OCI-LY1 (cell line): ENCODE measurements around the gene S100A14.

Experiments
- H2AFZ ChIP-seq: fragments of 200-600 bp; sonication (generic), shearing (Covaris generic); 2 replicates; pipeline ENCODE4 v1.6.0; 2014; ENCODE audit warnings: antibody characterized with exemption, mild to moderate bottlenecking, low read length
- H3F3A ChIP-seq: fragments of 200-600 bp; sonication (generic), shearing (Covaris generic); 2 replicates; pipeline ENCODE4 v1.6.0; 2014; ENCODE audit warnings: mild to moderate bottlenecking, antibody characterized with exemption, low read length, moderate library complexity; ENCODE audit not compliant: insufficient read depth
- H3K27ac ChIP-seq: fragments of 200-600 bp; sonication (generic); 2 replicates; pipeline ENCODE4 v1.5.1; 2014; ENCODE audit warnings: low read length, mixed run types, mild to moderate bottlenecking, low read depth; ENCODE audit not compliant: poor library complexity, severe bottlenecking
- H3K27me3 ChIP-seq: fragments of 200-600 bp; sonication (generic); 2 replicates; pipeline ENCODE4 v1.6.0; 2014; ENCODE audit warnings: antibody characterized with exemption, mild to moderate bottlenecking, low read length, moderate library complexity; ENCODE audit not compliant: insufficient read depth
- H3K36me3 ChIP-seq: fragments of 200-600 bp; sonication (generic); 2 replicates; pipeline ENCODE4 v1.6.1; 2014; ENCODE audit warnings: mild to moderate bottlenecking, antibody characterized with exemption, low read length, moderate library complexity, mixed read lengths; ENCODE audit not compliant: insufficient read depth
- H3K4me1 ChIP-seq: fragments of 200-600 bp; sonication (generic); 2 replicates; pipeline ENCODE4 v1.5.1; 2014; ENCODE audit warnings: mild to moderate bottlenecking, low read length, moderate library complexity; ENCODE audit not compliant: insufficient read depth, severe bottlenecking
- H3K4me2 ChIP-seq: fragments of 200-600 bp; sonication (generic), shearing (Covaris generic); 2 replicates; pipeline ENCODE4 v1.6.1; 2014; ENCODE audit warnings: low read length
- H3K4me3 ChIP-seq: fragments of 200-600 bp; sonication (generic); 2 replicates; pipeline ENCODE4 v1.5.1; 2014; ENCODE audit warnings: low read length, low read depth, mild to moderate bottlenecking, mixed read lengths; ENCODE audit not compliant: poor library complexity, severe bottlenecking
- H3K79me2 ChIP-seq: fragments of 200-600 bp; shearing (Covaris generic); 2 replicates; pipeline ENCODE4 v1.6.1; 2016; ENCODE audit warnings: mixed run types, low read length, mixed read lengths; ENCODE audit not compliant: insufficient read depth
- H3K9ac ChIP-seq: fragments of 200-600 bp; sonication (generic), shearing (Covaris generic); 2 replicates; pipeline ENCODE4 v1.6.1; 2014; ENCODE audit warnings: mild to moderate bottlenecking, low read length, mixed read lengths
- H3K9me2 ChIP-seq: fragments of 200-600 bp; sonication (generic), shearing (Covaris generic); 2 replicates; pipeline ENCODE4 v1.6.1; 2014; ENCODE audit warnings: low read depth, mild to moderate bottlenecking, low read length, mixed read lengths
- H3K9me3 ChIP-seq: fragments of 200-600 bp; shearing (Covaris generic); 2 replicates; pipeline ENCODE4 v1.6.1; 2014; ENCODE audit warnings: low read length, mixed read lengths
- H4K20me1 ChIP-seq: fragments of 200-600 bp; sonication (generic), shearing (Covaris generic); 2 replicates; pipeline ENCODE4 v1.6.0; 2016; ENCODE audit warnings: mild to moderate bottlenecking, low read length; ENCODE audit not compliant: insufficient read depth
- CTCF ChIP-seq: fragments of 200-600 bp; sonication (generic), shearing (Covaris generic); IDR thresholded peaks from 2 replicates; pipeline ENCODE4 v1.5.1; 2017; ENCODE audit warnings: mild to moderate bottlenecking, antibody characterized with exemption, low read length, moderate library complexity, mixed read lengths
- EZH2 ChIP-seq: fragments of 200-600 bp; sonication (generic), shearing (Covaris generic); IDR thresholded peaks from 2 replicates; pipeline ENCODE4 v1.8.0; 2017; ENCODE audit warnings: borderline replicate concordance, mixed run types, mild to moderate bottlenecking, antibody characterized with exemption, low read length, moderate library complexity, mixed read lengths

S100A14 gene

GRCh38 chr1:153658400-153659174 is 42.5 kb upstream of the S100A14 start, which contains the start of gene SNAPIN:
SNAPIN (plus strand) TSS chr1:153658703; CDS start chr1:153658744, 41 bp downstream.
- Histone ChIP-seq H3F3A (peaks cover 6% of the 10 kb centered on the region), H3K4me1 (peaks cover 17% of the 10 kb centered on the region), H3K27ac (peak within 1 kb of the TSS; percentile 68), H3K27me3 (no peaks in the 10 kb centered on the region), H3K9ac (peak within 1 kb of the TSS; percentile 87), H3K4me2 (peak within 1 kb of the TSS; percentile 75), H2AFZ (0 out of 2 replicates have a peak within 1 kb of the TSS, but pooled peaks have one; percentile 16), H3K4me3 (peak within 1 kb of the TSS; percentile 83), H3K79me2 (0 out of 2 replicates have a peak, but pooled peaks cover 7% of the 10 kb centered on the region), H3K9me3 (no peaks in the 10 kb centered on the region), H3K36me3 (peaks cover 30% of the 10 kb centered on the region), H3K9me2 (no peaks in the 10 kb centered on the region), H4K20me1 (no peaks in the 10 kb centered on the region)
- TF ChIP-seq EZH2 = no peak
- TF ChIP-seq CTCF = no peak

GRCh38 chr1:153655333-153655732 is 39.2 kb upstream of the S100A14 start:
- no peaks in the 10 kb centered on the region for H3K36me3 ChIP-seq
- H4K20me1 ChIP-seq = no peaks in the 10 kb centered on the region
- H3F3A ChIP-seq = peaks cover 6% of the 10 kb centered on the region; the same call in 1 of the 2 replicates
- no peaks in the 10 kb centered on the region for H3K9me3 ChIP-seq
- no peaks in the 10 kb centered on the region for H3K9me2 ChIP-seq
- 0 out of 2 replicates have a peak overlapping the region, but pooled peaks have one; percentile 53 for H2AFZ ChIP-seq
- peak overlapping the region; percentile 10 for H3K27ac ChIP-seq
- H3K4me3 ChIP-seq = no peak overlapping the region
- no peak overlapping the region for H3K4me2 ChIP-seq
- TF ChIP-seq CTCF (no peak), EZH2 (no peak)
- H3K27me3 ChIP-seq = no peaks in the 10 kb centered on the region
- no peak overlapping the region for H3K9ac ChIP-seq
- H3K4me1 ChIP-seq = peaks cover 24% of the 10 kb centered on the region
- 0 out of 2 replicates have a peak, but pooled peaks cover 7% of the 10 kb centered on the region for H3K79me2 ChIP-seq

GRCh38 chr1:153652805-153653500 is 36.8 kb upstream of the S100A14 start:
- Histone ChIP-seq H3K9me3 (no peaks in the 10 kb centered on the region), H3K4me1 (peaks cover 9% of the 10 kb centered on the region), H2AFZ (peak overlapping the region; percentile 100), H3K79me2 (no peaks in the 10 kb centered on the region), H3K9ac (no peak overlapping the region), H4K20me1 (no peaks in the 10 kb centered on the region), H3K27ac (no peak overlapping the region), H3K4me2 (no peak overlapping the region), H3K27me3 (no peaks in the 10 kb centered on the region), H3K9me2 (no peaks in the 10 kb centered on the region), H3F3A (peaks cover 6% of the 10 kb centered on the region; the same call in 1 of the 2 replicates), H3K36me3 (no peaks in the 10 kb centered on the region), H3K4me3 (no peak overlapping the region)
- TF ChIP-seq CTCF (no peak), EZH2 (no peak)
